ENCODE data around the gene DYRK2. TPM values are rescaled to one million over a fixed set of nuclear protein-coding genes. Genes with fewer than 3 reads are reported as not detected.

Gene DYRK2
- total and polyA plus RNA-seq, 10 donors: 5.0 to 42.8 (median 35.5) TPM

DNA sequence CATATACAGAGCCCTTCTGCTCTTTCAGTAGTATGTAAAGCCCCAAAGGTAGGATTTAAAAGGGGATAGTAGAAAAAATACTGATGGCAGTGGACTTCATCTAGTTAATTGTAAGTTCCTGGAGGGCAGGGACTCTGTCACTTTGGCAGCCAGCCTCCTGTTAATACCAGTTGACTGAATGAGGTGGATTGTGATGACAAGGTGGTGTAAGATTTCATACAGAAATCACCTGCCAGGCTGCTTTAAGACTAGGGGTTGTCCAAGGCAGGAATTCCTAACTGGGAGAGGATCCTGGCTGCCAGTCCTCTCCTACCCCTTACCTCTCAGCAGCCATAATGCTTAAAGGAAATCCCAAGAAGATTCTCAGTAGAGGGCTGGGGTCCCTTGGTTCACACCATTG is 7.3 kb downstream of the DYRK2 start:
- Histone ChIP-seq H3K9me3 (no peaks in the 10 kb centered on the region), H3K4me3 (no peak overlapping the region), H3K36me3 (peaks cover 0 to 44% (median 25%) of the 10 kb centered on the region in 6 donors), H3K4me1 (peaks cover 15 to 91% (median 56%) of the 10 kb centered on the region in 6 donors), H3K27ac (no peak overlapping the region), H3K27me3 (replicated peaks in 1 of 7) (no peaks in the 10 kb centered on the region)
- intact Hi-C loops (cut with DNase I; ENCODE audit: low total_unique reads): loop anchor here (10.0 kb wide), 1 partner anchor 221 kb away; no protein-coding TSS in a partner anchor
- no peak for DNase-seq
- no peak for TF ChIP-seq POLR2A (IDR thresholded peaks at IDR 0.05)
- no peak for TF ChIP-seq POLR2AphosphoS5 (IDR thresholded peaks at IDR 0.05)
- TF ChIP-seq, protein P1, sequence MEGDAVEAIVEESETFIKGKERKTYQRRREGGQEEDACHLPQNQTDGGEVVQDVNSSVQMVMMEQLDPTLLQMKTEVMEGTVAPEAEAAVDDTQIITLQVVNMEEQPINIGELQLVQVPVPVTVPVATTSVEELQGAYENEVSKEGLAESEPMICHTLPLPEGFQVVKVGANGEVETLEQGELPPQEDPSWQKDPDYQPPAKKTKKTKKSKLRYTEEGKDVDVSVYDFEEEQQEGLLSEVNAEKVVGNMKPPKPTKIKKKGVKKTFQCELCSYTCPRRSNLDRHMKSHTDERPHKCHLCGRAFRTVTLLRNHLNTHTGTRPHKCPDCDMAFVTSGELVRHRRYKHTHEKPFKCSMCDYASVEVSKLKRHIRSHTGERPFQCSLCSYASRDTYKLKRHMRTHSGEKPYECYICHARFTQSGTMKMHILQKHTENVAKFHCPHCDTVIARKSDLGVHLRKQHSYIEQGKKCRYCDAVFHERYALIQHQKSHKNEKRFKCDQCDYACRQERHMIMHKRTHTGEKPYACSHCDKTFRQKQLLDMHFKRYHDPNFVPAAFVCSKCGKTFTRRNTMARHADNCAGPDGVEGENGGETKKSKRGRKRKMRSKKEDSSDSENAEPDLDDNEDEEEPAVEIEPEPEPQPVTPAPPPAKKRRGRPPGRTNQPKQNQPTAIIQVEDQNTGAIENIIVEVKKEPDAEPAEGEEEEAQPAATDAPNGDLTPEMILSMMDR (IDR thresholded peaks at IDR 0.05 in 8 of 11, conservative IDR thresholded peaks at IDR 0.05 in 3 of 11): no peak

DNA sequence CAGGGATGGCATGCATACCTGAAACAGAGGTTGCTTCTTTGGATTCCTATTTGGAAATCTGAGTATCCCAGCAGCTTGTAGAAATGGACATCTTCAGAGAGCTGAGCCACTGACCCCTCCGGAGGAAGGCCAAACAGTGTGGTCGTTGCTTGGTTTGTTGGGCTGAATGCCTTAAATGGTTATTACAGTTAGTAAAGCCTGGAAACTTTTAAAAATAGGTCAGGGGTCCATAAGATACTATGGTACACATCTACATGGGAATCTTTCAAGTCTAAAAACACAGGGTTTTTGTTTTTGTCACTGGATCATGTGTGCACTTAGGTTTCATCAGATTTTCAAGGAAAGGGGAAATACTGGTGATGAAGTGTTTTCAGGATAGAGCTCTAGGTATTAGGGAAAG is 7.7 kb downstream of the DYRK2 start:
- Histone ChIP-seq H3K27me3 (replicated peaks in 1 of 7) (no peaks in the 10 kb centered on the region), H3K36me3 (peaks cover 0 to 45% (median 25%) of the 10 kb centered on the region in 6 donors), H3K4me3 (no peak overlapping the region), H3K27ac (no peak overlapping the region), H3K9me3 (no peaks in the 10 kb centered on the region), H3K4me1 (peaks cover 10 to 91% (median 54%) of the 10 kb centered on the region in 6 donors)
- 73 to 91% (median 78%) methylated on average over 2 of the region's 2 CpGs for WGBS, 5 donors
- DNase-seq: no peak
- TF ChIP-seq POLR2AphosphoS5 (IDR thresholded peaks at IDR 0.05) (no peak), POLR2A (IDR thresholded peaks at IDR 0.05) (no peak)
- TF ChIP-seq, protein P1 (IDR thresholded peaks at IDR 0.05 in 8 of 11, conservative IDR thresholded peaks at IDR 0.05 in 3 of 11): no peak
- intact Hi-C loops (cut with DNase I; ENCODE audit: low total_unique reads): loop anchor here (10.0 kb wide), 1 partner anchor 221 kb away; no protein-coding TSS in a partner anchor

DNA sequence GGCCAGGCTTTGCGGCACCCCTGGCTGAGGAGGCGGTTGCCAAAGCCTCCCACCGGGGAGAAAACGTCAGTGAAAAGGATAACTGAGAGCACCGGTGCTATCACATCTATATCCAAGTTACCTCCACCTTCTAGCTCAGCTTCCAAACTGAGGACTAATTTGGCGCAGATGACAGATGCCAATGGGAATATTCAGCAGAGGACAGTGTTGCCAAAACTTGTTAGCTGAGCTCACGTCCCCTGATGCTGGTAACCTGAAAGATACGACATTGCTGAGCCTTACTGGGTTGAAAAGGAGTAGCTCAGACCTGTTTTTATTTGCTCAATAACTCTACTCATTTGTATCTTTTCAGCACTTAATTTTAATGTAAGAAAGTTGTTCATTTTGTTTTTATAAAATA is 9.9 kb downstream of the DYRK2 start:
- Histone ChIP-seq H3K27me3 (replicated peaks in 1 of 7) (no peaks in the 10 kb centered on the region), H3K36me3 (peaks cover 0 to 67% (median 28%) of the 10 kb centered on the region in 6 donors), H3K27ac (no peak overlapping the region), H3K9me3 (no peaks in the 10 kb centered on the region), H3K4me3 (no peak overlapping the region), H3K4me1 (peaks cover 2 to 91% (median 38%) of the 10 kb centered on the region in 6 donors)
- 90 to 94% (median 93%) methylated on average over 8 of the region's 8 CpGs for WGBS, 5 donors
- no peak for DNase-seq
- TF ChIP-seq POLR2A (IDR thresholded peaks at IDR 0.05) (no peak), POLR2AphosphoS5 (IDR thresholded peaks at IDR 0.05) (no peak)
- TF ChIP-seq, protein P1 (IDR thresholded peaks at IDR 0.05 in 8 of 11, conservative IDR thresholded peaks at IDR 0.05 in 3 of 11): no peak
- intact Hi-C loops (cut with DNase I; ENCODE audit: low total_unique reads): loop anchor here (10.0 kb wide), 1 partner anchor 224 kb away; no protein-coding TSS in a partner anchor

DNA sequence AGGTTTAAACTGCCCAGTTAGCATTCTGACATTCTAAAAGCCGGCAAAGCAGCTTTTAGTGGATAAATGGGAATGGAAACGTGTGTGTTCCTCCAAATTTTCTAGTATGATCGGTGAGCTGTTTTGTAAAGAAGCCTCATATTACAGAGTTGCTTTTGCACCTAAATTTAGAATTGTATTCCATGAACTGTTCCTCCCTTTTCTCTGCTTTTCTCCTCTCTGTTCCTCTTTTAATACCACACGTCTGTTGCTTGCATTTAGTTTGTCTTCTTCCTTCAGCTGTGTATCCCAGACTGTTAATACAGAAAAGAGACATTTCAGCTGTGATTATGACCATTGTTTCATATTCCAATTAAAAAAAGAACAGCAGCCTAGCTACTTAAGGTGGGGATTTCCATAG is 10.7 kb downstream of the DYRK2 start:
- no peak for DNase-seq
- Histone ChIP-seq H3K27me3 (replicated peaks in 1 of 7) (no peaks in the 10 kb centered on the region), H3K4me3 (no peak overlapping the region), H3K36me3 (peaks cover 0 to 68% (median 28%) of the 10 kb centered on the region in 6 donors), H3K9me3 (no peaks in the 10 kb centered on the region), H3K27ac (no peak overlapping the region), H3K4me1 (peaks cover 0 to 91% (median 35%) of the 10 kb centered on the region in 6 donors)
- 67 to 81% (median 75%) methylated on average over 4 of the region's 4 CpGs for WGBS, 5 donors
- intact Hi-C loops (cut with DNase I; ENCODE audit: low total_unique reads): loop anchor here (10.0 kb wide), 1 partner anchor 224 kb away; no protein-coding TSS in a partner anchor
- TF ChIP-seq POLR2AphosphoS5 (IDR thresholded peaks at IDR 0.05) (no peak), POLR2A (IDR thresholded peaks at IDR 0.05) (no peak)
- TF ChIP-seq, protein P1 (IDR thresholded peaks at IDR 0.05 in 8 of 11, conservative IDR thresholded peaks at IDR 0.05 in 3 of 11): no peak
